ENCODE measurements around the gene FSTL3.
A peak's percentile ranks its signal among the peaks of the same experiment; 100 is the strongest.
"Not testable (repeated sequence)": the region's sequence is repeated elsewhere in the genome, so short reads cannot be mapped to it uniquely, and the experiment has no call there.

FSTL3 gene

DNA sequence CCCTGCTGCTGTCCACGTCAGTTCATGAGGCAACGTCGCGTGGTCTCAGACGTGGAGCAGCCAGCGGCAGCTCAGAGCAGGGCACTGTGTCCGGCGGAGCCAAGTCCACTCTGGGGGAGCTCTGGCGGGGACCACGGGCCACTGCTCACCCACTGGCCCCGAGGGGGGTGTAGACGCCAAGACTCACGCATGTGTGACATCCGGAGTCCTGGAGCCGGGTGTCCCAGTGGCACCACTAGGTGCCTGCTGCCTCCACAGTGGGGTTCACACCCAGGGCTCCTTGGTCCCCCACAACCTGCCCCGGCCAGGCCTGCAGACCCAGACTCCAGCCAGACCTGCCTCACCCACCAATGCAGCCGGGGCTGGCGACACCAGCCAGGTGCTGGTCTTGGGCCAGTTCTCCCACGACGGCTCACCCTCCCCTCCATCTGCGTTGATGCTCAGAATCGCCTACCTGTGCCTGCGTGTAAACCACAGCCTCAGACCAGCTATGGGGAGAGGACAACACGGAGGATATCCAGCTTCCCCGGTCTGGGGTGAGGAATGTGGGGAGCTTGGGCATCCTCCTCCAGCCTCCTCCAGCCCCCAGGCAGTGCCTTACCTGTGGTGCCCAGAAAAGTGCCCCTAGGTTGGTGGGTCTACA, 6.6 kb downstream of the FSTL3 start:
- no peak for DNase-seq

- no peak for DNase-seq
These were observed 9.3 kb downstream of the FSTL3 start for GRCh38 chr19:685454-685931.

- DNase-seq, result no peak
These were observed 10.6 kb downstream of the FSTL3 start for GRCh38 chr19:686589-687297.

DNA sequence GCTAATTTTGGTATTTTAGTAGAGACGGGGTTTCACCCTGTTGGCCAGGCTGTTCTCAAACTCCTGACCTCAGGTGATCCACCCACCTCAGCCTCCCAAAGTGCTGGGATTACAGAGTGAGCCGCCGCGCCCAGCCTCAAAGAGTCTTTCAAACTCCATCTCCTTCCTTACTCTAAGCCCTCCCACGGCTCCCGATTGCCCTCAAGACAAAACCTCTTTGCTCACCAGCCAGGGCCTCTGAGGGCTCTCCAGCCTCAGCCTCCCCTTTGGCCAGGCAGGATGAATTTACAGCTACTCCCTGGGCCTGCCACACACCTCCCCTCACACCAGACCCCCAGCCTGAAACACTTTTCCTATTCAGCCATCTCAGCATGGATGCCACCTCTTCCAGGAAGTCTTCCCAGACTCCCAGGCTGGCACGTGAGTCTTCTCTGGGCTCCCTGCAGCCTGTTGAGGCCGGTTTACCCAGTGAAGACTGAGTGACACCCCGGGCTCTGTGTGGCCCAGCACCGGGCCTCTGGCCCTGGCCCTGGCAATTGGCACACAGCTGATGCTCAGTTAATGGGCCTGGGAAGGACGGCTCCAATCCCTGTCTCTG, 11.5 kb downstream of the FSTL3 start:
- no peak for DNase-seq

- DNase-seq, result no peak
These were observed 12.0 kb downstream of the FSTL3 start for GRCh38 chr19:688214-688613.

DNA sequence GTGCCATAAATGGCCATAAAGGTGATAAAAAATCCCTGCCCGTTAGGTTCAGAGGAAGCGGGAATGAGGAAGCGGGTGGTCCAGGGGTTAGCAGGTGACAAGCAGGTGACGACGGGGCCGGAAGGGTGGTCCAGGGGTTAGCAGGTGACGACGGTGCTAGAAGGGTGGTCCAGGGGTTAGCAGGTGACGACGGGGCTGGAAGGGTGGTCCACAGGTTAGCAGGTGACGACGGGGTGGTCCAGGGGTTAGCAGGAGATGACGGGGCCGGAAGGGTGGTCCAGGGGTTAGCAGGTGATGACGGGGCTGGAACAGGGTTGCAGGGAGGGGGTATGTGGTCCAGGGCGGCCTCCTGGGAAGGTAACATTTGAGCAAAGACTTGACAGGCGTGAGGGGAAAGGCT, 12.8 kb downstream of the FSTL3 start:
- DNase-seq, result no peak

DNA sequence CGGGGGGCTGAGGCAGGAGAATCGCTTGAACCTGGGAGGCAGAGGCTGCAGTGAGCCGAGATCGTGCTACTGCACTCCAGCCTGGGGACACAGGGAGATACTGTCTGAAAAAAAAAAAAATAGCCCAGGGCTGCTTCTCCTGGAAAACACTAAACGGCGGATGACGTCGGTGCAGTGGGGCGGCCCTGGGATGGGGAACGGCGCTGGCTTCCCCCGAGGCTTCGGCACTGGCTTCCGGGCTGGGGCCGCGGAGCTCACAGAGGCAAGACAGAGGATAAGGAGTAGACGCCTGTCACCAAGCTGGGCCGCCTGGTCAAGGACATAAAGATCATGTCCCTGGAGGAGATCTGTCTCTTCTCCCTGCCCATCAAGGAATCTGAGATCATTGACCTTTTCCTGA, 14.0 kb downstream of the FSTL3 start:
- no peak for DNase-seq

- no peak for DNase-seq
These were observed 18.5 kb downstream of the FSTL3 start for GRCh38 chr19:694481-695351.

DNA sequence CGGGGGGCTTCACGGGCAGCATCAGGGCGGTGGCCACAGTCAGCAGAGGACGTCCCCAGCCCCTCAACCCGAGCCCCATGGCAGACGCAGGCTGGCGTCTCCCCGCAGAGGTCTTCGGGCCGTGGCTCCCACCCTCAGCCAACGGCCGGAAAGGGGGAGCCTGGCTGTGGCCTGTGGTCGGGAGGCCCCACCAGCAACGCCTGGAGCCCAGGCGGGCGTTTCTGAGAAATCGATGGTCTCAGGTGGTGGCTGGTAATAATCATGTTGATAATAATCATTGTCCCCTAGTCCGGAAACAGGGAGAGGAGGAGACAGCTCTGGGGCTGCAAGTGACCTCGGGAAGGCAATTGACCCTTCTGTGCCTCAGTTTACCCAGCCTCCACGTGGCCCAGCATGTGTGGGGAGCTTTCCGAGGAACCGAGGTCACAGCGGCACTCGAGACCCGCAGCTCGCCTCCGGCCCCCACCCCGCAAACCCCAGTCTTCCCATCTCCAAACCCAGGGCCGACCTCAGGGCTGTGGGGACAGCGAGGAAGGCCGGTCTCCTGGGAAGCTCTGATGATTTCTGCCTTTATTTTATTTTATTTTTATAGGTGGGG, 19.3 kb downstream of the FSTL3 start, which contains the start of gene PRSS57:
Gene PRSS57, minus strand, starts transcription at position 101 of the 598 bp plus-strand sequence. Its CDS starts 22 bp downstream, at position 79.
- no peak for DNase-seq

DNA sequence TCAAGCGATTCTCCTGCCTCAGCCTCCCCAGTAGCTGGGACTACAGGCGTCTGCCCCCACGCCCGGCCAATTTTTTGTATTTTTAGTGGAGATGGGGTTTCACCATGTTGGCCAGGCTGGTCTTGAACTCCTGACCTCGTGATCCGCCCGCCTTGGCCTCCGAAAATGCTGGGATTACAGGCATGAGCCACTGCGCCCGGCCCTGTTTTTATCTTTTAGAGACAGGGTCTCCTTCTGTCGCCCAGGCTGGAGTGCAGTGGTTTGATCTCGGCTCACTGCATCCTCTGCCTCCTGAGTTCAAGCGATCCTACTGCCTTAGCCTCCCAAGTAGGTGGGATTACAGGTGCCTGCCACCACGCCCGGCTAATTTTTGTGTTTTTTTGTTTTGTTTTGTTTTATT, 22.3 kb downstream of the FSTL3 start:
- DNase-seq, result not testable (repeated sequence)

GRCh38 chr19:699885-700284, 23.7 kb downstream of the FSTL3 start:
- DNase-seq, result peak in 1 of 2 donors; percentile 19

DNA sequence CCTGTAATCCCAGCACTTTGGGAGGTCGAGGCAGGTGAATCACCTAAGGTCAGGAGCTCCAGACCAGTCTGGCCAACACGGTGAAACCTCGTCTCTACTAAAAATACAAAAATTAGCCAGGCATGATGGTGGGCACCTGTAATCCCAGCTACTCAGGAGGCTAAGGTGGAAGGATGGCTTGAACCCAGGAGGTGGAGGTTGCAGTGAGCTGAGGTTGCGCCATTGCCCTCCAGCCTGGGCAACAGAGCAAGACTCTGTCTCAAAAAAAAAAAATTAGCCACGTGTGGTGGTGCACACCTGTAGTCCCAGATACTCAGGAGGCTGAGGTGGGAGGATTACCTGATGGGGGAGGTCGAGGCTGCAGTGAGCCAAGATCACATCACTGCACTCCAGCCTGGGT, 26.7 kb downstream of the FSTL3 start:
- DNase-seq, result not testable (repeated sequence)

- peak in 1 of 2 donors; percentile 12 for DNase-seq
These were observed 27.1 kb downstream of the FSTL3 start for GRCh38 chr19:703329-703650.

DNA sequence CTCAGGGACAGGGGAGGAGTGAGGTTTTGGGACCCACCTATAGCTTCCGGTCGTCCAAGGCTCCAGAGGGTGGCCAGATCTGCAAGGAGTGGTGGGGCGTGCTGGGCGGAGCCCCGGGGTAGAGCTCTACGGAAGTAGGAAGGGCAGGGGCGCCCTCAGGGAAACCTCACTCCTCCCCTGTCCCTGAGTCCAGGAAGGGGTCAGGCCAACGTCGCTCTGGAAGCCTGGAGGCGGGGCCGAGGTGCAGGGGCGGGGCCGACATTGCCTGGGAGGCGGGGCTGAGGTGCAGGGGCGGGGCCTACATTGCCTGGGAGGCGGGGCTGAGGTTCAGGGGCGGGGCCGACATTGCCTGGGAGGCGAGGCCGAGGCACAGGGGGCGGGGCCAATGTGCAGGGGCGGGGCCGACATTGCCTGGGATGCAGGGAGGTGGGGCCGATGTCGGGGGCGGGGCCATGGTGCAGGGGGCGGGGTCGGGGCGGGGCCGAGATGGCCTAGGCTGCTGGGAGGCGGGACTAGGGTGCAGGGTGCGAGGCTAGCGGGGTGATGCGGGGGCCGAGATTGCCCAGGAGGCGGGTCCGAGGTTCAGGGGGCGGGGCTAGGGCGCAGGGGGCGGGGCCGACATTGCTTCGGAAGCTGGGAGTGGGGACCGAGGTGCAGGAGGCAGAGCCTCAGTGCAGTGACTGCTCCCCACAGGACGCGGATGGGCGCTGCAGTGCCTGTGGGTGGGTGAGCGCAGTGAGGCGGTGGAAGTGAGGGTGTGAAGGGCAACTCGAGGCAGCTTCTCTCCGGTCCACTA, 27.7 kb downstream of the FSTL3 start:
- peak; percentile 88 to 91 for DNase-seq

DNA sequence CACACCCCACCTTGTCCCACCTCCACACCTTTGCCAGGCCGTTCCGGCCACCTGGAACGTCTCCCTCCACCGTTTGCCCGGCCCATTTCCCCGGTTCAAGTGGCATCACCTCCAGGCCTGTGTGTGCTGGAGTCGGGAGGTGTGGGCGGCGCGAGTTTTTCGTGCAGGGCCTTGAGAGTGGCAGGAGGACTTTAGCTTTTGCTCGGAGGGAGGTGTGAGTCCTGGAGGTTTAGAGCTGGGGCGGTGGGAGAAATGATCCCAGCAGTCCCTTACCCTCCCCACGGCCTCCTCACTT, 28.2 kb downstream of the FSTL3 start:
- DNase-seq, result no peak

- no peak for DNase-seq
These were observed 32.3 kb downstream of the FSTL3 start, which contains the start of gene PALM for GRCh38 chr19:708154-709143. TSS of gene PALM (plus strand) at chr19:708935. CDS start at chr19:709147, 212 bp downstream.

DNA sequence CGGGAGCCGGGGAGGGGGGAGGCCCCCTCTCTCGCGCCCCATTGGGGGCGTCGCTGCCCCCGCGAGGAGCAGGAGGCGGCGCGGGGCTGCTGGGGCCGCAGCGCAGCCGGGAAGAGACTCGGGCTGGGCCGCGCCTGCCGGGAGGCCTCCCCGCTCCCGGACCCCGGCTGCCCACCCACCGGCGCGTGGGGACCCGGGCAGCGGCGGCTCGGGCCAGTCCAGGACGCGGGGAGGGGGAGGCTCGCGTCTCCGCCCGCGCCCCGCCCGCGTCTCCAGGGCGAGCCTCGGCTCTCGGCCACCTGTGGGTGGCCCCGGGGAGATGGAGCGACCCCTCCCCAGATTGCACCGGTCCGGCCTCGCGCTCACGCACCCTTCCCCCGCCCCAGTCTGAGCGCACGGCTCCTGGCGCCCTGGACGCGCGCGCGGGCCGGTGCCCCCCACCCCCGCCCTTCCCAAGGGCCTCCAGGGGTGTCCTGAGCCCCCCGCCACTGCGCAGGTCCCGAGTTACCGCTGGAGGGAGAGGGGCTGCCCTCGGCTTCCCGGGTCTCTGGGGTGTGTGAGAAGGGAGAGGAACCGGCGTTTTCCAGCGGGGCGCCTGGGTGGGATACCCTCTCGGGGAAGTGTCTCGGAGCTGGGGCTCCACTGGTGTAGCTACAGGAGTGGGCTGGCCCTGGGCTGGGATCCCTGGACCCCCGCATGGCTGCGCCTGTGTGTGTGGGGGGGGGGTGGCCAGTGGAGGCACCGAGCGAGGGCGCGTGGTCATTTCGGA, 33.2 kb downstream of the FSTL3 start:
- no peak for DNase-seq

- no peak for DNase-seq
These were observed 33.9 kb downstream of the FSTL3 start for GRCh38 chr19:709965-710571.

GRCh38 chr19:710767-711166, 34.6 kb downstream of the FSTL3 start:
- DNase-seq, result no peak
